ENCODE measurements around the gene CLEC3A.
"Not testable (repeated sequence)": the region's sequence is repeated elsewhere in the genome, so short reads cannot be mapped to it uniquely, and the experiment has no call there.

Gene CLEC3A

DNA sequence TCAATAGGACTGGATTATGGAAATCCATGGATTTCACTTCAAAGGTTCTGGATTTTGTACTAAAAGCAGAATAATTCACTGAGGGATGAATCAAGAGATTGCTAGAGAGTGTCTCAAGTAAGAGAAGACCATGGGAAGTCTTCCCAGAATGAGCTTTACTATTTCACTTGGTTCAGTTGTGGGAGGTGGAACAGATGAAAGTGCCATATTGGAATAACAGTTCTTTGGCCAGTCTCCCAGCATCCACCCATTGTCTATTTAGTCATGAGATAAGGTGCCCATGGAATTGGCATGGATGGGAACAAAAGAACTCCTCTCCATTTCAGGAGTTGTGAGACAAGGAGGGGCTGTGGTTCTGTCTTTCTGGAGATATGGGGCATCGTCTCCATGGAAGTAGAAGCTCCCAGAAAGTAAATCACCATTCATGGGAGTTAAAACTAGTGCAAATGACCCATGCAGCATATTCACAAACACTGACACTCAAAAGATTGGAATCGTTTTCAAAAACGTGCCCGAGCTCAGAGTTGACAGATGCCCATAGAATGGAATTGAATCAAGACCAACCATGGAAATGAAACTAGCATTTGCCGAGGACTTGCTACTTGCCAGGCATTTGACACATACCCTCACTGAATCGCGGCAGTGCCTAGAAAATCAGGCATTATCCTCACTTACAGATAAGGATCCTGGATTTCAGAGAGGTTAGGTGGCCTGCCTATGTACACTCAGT, 36.2 kb upstream of the CLEC3A start:
- H3K27ac Mint-ChIP-seq, result no peak overlapping the region
- TF ChIP-seq, protein P1, sequence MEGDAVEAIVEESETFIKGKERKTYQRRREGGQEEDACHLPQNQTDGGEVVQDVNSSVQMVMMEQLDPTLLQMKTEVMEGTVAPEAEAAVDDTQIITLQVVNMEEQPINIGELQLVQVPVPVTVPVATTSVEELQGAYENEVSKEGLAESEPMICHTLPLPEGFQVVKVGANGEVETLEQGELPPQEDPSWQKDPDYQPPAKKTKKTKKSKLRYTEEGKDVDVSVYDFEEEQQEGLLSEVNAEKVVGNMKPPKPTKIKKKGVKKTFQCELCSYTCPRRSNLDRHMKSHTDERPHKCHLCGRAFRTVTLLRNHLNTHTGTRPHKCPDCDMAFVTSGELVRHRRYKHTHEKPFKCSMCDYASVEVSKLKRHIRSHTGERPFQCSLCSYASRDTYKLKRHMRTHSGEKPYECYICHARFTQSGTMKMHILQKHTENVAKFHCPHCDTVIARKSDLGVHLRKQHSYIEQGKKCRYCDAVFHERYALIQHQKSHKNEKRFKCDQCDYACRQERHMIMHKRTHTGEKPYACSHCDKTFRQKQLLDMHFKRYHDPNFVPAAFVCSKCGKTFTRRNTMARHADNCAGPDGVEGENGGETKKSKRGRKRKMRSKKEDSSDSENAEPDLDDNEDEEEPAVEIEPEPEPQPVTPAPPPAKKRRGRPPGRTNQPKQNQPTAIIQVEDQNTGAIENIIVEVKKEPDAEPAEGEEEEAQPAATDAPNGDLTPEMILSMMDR (IDR thresholded peaks at IDR 0.05; ENCODE audit: unreplicated experiment in 3 of 3), result no peak
- no peak overlapping the region for H3K4me3 Mint-ChIP-seq
- H3K27me3 Mint-ChIP-seq (ENCODE audit: low read depth), result peaks cover 15% of the 10 kb centered on the region
- H3K9me3 Mint-ChIP-seq, result no peaks in the 10 kb centered on the region
- no peaks in the 10 kb centered on the region for H3K36me3 Mint-ChIP-seq (ENCODE audit: low read depth)
- H3K4me1 Mint-ChIP-seq, result peaks cover 7% of the 10 kb centered on the region

DNA sequence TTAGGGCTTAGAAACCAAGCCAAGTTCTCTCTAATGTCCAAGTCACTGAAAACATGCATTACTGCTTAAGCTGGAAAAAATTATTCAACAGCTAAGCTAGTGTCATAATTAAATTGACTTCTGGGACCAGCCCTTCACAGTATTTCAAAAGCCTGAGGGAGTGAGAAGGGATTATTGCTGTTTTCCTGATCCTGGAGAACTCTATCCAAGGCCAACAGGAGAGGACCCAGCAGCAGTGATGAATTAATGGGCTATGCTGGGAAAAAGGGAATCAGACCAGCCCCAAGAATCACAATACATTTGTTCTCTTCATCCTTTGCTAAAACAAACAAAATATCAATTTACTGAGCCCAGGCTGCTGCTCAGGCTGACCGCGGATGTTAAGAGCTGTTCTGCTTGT, 34.5 kb upstream of the CLEC3A start:
- TF ChIP-seq, protein P1 (IDR thresholded peaks at IDR 0.05; ENCODE audit: unreplicated experiment in 3 of 3), result no peak
- no peak overlapping the region for H3K27ac Mint-ChIP-seq
- peaks cover 7% of the 10 kb centered on the region for H3K4me1 Mint-ChIP-seq
- no peaks in the 10 kb centered on the region for H3K9me3 Mint-ChIP-seq
- H3K36me3 Mint-ChIP-seq (ENCODE audit: low read depth), result no peaks in the 10 kb centered on the region
- peaks cover 12% of the 10 kb centered on the region for H3K27me3 Mint-ChIP-seq (ENCODE audit: low read depth)
- no peak overlapping the region for H3K4me3 Mint-ChIP-seq

DNA sequence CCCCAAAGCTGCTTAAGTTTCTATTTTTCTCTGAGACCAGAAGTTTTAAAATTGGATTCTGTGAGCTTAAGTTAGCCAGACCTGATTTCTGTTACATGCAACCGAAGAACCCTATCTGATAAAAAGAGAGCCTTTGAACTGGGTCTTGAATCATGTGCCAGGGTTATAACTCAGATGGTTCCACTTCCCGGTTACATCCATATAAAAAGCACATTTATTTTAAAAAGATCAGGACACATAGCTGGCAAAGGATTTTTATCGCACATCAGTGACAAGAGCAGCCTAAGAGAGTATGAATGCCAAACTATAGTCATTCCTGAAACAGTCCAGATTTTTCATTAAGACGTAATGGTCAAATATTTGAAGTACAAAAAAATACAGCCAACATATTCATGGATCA, 32.5 kb upstream of the CLEC3A start:
- H3K9me3 Mint-ChIP-seq, result no peaks in the 10 kb centered on the region
- H3K36me3 Mint-ChIP-seq (ENCODE audit: low read depth), result no peaks in the 10 kb centered on the region
- H3K4me3 Mint-ChIP-seq, result no peak overlapping the region
- H3K4me1 Mint-ChIP-seq, result peaks cover 7% of the 10 kb centered on the region
- TF ChIP-seq, protein P1 (IDR thresholded peaks at IDR 0.05; ENCODE audit: unreplicated experiment in 3 of 3), result no peak
- H3K27me3 Mint-ChIP-seq (ENCODE audit: low read depth), result peaks cover 7% of the 10 kb centered on the region
- no peak overlapping the region for H3K27ac Mint-ChIP-seq

DNA sequence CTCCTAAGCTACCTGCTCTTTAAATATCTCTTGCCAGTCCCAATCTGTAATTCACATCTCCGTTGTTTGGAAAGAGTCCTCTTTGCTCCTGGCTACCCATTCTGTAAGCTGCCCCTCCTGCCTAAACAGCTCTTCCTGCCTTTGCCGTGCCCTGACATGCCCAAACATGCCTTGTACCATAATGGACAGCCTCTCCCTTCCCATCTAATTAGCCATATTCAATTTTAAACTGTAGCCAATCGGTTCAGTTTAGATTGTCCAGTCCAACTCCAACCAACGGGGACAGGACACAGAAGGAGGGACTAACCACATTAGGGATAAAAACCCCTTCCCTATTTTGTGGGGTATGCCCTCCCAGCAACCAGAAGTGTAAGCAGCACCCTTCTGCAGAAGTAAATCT, 30.6 kb upstream of the CLEC3A start:
- TF ChIP-seq, protein P1 (IDR thresholded peaks at IDR 0.05; ENCODE audit: unreplicated experiment in 3 of 3), result no peak
- Mint-ChIP-seq H3K4me1 (peaks cover 7% of the 10 kb centered on the region), H3K9me3 (no peaks in the 10 kb centered on the region), H3K36me3 (ENCODE audit: low read depth) (no peaks in the 10 kb centered on the region), H3K4me3 (no peak overlapping the region), H3K27ac (no peak overlapping the region), H3K27me3 (ENCODE audit: low read depth) (peaks cover 11% of the 10 kb centered on the region)

DNA sequence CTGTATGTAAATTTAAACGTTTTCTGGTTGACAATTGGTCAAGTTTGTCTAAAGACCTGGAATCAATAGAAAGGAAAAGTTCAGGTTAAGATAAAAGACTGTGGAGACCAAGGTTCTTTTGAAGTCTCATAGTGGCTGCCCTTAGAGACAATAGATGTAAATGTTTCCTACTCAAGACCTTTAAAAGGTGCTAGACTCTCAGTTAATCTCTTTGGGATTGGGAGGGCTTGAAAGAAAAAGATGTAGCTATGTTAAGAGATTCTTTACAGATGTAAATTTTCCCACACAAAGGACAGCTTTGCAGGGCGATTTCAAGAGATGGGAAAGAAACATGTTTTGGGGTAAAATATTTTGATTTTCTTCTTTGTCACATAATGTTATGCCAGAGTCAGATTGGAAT, 30.0 kb upstream of the CLEC3A start:
- H3K4me3 Mint-ChIP-seq; H3K27ac Mint-ChIP-seq; H3K36me3 Mint-ChIP-seq (ENCODE audit: low read depth); H3K9me3 Mint-ChIP-seq; H3K4me1 Mint-ChIP-seq: not testable (repeated sequence)
- H3K27me3 Mint-ChIP-seq (ENCODE audit: low read depth), result peaks cover 10% of the 10 kb centered on the region

DNA sequence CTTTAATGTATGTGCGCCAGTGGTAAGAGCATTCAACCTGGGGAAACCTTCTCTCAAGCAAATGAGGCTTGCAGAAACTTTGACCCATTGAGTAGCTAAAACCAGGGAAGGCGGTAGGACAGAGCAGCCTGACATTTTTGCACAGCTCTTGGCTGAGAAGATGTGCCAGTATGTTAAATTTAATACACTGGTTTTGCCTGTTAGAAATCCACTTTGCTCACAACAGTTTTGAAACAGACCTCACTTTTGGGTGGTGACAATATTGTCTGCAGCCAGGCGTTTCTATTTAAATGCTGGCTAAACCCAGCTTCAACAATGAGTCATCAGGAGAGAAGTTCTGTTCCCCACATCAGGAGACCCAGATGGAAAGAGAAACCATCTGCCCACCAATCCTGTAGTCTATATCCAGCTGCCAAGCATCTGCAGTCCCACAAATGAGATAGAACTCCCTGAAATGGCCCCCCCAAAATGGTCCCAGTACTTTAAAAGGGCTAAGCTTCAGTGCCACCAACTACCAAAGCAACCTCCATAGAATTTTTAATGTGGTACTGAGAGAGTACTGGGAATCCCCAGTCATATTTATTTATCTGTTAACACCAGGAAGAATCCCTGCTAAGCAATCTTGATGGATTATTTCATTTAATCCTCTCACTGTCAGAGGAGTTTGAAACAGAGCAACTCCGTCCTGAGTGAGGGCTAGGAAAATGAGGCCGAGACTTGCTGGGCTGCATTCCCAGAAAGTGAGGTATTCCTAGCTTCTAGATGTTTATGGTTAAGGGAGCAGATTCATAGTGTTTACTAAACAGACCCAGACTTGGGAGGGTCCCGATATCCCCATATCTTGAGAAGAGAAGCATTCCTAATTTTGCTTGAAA, 29.0 kb upstream of the CLEC3A start:
- no peak overlapping the region for H3K27ac Mint-ChIP-seq
- TF ChIP-seq, protein P1 (IDR thresholded peaks at IDR 0.05; ENCODE audit: unreplicated experiment in 3 of 3), result no peak
- no peaks in the 10 kb centered on the region for H3K4me1 Mint-ChIP-seq
- H3K27me3 Mint-ChIP-seq (ENCODE audit: low read depth), result peaks cover 7% of the 10 kb centered on the region
- peaks cover 3% of the 10 kb centered on the region for H3K9me3 Mint-ChIP-seq
- H3K4me3 Mint-ChIP-seq, result no peak overlapping the region
- no peaks in the 10 kb centered on the region for H3K36me3 Mint-ChIP-seq (ENCODE audit: low read depth)
